GM21390 (cell line): ENCODE results near the gene SNRNP200.
"Not testable (repeated sequence)": the region's sequence is repeated elsewhere in the genome, so short reads cannot be mapped to it uniquely, and the experiment has no call there.

ENCODE experiments used
- ATAC-seq: cut with Tn5 transposase; IDR thresholded peaks from one replicate; pipeline ENCODE4 v1.9.1; 2021; ENCODE audit not compliant: unreplicated experiment

The SNRNP200 gene

DNA sequence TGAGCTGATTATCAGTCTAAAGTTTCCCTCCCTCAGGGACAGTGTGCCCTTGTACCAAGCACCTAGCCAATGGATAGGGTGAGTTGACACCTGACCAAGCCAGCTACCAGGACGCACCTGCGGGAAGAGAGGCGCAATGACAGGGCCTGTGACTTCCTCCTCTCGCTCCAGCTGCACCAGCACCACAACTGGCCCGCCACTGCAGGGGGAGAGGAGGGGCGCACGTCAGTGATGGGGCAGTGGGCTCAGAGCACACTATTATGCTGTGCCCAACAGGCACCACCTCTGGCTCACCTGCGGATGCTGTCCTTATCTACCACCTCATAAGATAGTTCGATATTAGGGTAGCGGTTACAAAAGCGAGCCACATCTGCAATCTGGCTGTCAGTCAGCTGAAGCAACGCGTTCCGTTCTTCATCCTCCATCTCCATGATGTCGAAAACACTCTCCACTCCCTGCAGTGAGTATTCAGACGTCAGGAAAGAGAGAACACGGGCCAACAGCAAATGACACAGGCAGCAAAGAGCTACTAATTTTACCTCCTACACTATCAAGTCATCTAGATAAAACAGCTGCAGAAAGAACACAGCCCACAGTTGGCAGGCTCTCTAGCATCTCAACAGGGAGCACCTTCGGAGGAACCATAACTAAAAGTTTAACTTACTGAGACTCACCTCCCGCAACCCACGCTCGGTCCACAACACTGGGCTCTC, 28.4 kb downstream of the SNRNP200 start:
- no peak for ATAC-seq

DNA sequence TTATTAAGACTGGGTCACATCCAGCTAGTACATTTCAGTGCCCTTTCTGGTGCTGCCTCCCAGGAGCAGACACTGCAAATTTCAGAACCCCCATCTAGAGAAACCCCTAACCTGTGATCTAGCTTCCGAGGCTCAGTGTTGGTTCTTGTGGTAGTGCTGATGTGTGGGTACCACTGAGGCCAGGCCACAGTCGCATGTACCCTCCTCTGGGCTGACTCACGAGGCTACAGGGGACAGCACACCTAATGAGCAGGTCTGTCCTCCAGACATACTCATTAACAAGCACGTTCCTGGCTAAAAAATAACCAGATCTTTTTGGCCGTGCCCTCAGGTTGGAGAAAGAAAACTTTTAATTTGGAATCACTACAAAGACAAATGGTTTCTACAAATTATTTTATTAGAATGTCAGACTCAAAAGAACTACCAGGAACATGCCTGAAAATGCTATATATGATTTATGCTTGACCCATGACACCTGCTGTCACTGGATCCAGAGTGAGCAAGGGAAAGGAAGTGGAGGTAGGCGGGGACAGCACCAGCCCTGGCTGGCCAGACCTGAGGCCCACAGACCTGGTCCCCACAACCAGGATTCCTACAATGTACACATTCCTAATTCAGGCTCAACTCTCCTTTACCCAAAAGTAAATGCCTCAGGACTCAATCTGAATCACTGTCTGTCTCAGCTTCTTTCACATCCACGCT, 30.8 kb downstream of the SNRNP200 start:
- no peak for ATAC-seq

DNA sequence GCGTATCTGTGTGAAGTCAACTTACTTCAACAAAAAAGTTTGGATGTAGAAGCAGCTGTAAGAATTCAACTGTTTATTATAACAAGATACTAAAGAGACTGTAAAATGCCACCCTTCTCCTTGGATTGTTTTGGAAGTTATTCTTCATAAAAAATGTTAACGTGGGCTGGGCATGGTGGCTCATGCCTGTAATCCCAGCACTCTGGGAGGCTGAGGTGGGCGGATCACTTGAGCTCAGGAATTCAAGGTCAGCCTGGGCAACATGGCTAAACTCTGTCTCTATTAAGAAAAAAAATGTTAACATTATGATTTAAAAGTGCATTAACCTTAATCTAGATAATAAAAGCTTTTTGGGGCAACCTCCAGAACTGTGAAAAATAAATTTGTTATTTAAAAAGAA, 31.6 kb downstream of the SNRNP200 start:
- ATAC-seq = no peak

DNA sequence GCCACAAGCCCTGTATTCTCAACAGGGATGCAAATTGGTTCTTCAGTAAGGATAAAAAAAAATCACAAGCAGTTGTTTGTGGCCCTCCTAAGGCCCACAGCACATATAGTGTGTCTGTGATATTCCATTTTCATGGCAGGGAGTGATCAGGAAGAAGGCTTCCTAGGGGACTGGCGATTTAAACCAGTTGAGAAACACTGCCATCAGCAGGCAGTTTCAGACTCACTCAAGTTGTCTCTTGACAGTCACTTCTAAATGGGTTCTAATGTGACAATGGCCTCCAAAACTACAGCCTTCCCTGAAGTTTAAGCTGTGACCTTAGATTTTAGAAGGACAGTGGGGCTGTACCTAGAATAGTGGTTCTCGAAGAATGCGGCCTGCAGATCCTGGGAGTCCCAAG, 33.4 kb downstream of the SNRNP200 start:
- ATAC-seq = no peak

DNA sequence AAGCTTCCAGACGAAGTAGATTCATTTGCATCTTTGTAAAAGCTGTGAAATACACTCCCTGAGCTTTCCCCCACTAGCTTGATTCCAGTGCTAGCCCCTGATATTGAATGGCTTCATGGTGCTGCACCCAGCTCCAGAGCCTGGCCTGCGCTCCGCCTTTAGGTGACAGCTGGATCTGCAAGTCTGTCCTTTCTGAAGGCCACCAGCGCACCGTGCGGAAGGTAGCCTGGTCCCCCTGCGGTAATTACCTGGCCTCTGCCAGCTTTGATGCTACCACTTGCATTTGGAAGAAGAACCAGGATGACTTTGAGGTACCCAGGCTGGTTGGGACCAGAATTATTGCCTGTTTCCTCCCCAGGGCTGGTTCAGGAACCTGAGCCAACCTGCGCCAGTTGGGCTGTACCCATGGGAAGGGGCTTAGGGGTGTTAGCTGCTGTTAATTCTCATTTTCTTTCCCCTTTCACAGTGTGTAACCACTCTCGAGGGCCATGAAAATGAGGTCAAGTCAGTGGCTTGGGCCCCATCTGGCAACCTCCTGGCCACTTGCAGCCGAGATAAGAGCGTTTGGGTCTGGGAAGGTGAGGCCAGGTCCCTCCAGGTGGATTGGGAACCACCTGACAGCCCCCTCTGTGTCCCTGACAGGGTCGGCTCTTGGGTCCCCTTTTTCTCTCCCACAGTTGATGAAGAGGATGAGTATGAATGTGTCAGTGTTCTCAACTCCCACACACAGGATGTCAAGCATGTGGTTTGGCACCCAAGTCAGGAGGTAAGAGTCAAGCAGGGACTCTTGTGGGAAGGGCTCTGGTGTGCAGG, 38.0 kb downstream of the SNRNP200 start:
- no peak for ATAC-seq

DNA sequence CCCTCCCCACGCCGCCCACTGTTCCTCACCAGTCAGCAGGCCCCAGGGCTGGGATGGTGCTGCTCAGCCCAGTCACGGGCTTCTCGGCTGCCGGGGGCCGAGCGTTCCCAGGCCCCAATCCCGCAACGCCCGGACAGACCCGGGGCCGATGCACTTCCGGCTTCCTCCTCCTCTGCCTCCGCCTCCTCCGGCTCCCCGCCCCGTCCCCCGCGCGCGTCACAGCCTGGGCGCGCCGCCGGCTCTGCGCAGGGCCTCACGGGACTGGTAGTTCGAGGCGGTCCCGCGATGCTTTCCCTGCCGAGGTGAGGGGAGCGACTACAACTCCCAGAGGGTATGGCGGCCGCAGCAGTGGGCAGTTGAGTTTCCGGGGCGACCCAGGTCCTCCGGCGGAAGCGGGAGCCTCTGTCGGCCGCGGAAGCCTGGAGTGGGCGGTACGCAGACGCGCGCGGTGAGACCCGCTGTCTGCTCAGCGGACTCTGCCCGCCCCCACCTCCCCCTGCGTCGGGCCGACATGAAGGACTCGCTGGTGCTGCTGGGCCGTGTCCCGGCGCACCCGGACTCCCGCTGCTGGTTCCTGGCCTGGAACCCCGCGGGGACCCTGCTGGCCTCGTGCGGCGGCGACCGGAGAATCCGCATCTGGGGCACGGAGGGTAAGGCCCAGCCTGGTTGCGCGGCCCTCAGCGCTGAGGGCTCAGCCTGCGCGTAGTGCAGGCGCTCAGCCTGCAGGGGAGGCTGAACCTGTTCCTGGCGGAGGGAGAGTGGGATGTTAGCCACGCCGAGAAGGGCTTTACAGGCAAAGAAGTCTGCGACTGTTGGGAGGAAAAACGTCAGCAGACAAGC, 39.3 kb downstream of the SNRNP200 start, which contains the start of the genes CIAO1 and TMEM127:
CIAO1 (plus strand) TSS at position 386 of the 840 bp plus-strand sequence; CDS start at position 512, 126 bp downstream.
TMEM127 (minus strand) TSS at position 158 of the 840 bp plus-strand sequence. CDS start 616 bp downstream, outside the sequence.
- peak; percentile 90 for ATAC-seq

DNA sequence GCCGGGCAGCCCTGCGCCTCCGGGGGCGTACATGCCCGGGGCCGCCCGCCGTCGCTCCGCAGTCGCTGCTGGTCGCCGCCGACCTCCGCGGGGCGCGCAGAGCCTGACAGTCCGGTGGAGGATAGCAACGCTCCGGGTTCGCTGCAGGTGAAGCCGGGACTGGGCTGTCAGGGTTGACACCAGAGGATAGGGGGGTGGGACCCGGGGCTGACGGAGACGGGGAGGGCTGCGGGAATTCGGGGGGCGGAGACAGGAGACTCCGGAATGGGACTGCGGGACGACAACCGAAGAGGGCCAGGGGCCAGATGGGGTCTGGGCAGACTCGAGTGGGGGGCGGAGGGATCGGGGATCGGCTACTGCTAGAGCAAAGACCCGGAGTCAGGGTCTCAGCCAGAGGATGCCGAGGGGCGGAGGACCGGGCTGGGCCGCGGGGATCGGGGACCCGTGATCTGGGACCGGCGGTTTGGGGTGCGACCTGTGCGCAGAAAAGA, 40.0 kb downstream of the SNRNP200 start:
- peak; percentile 5 for ATAC-seq

DNA sequence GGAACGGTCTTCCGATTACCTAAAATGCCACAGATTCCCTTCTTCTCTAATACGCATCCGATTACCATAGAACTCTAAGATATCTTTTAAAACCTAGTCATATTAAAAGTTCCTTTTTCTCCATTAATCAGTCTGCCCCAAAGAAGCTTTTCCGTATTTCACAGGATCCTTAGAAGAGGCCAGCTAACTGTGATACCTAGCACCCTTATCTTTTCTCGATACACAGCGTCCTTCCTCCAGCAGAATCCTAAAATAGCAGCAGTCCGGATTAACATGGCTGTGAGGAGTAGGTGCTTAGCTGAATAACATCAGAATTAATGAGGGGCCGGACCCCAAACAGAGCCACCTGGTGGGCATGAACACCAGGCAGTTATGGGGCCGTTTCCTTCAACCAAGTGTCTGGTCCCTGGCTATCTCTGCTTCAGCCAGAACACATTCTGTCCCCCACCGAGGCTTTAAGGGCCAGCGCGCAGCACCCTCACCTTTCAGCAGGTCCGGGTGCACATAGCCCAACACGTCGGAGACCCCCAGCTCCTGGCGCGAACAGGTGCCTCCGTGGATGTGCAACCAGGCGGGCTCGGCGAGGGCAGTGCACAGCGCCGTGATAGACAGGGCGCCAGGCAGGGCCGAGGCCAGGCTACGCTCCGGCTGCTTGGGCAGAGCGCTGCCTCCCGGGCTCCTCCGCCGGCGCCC, 40.5 kb downstream of the SNRNP200 start:
- no peak for ATAC-seq

DNA sequence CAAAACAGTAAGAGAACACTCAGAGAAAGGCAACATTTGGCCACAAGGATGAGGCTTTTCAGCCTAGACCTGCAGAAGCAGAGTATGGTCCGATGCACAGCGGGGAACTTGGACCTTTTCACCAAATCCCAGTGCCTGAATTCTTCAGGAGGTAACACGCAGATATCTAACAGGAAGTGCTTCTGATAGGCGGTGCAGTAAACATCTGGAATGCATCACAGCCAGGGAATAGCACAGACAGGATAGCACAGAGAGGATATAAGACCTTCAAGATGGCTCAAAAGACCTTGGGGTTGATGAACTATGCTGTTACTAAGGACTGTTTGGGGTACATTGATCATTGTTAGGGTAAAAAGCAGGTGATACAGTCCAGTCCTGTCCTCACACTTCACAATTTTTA, 41.3 kb downstream of the SNRNP200 start:
- ATAC-seq = no peak

DNA sequence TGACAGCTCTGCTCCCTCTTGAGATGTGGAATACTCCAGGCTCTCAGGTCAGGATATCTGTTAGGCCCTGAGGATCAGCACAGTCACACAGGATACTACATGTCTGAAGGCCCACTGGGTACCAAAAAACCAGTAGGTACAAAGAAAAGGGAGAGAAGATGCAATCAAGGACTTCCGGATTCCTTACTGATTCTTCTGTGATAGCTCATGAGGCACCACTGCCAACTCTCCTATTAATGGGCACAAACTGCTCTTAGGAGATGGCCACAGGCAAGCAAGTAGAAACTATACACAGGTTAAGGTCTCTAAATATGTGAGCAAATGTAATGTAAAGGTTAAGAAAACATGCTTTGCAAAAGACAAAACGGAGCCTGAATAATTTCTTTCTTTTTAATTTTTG, 43.0 kb downstream of the SNRNP200 start:
- no peak for ATAC-seq

DNA sequence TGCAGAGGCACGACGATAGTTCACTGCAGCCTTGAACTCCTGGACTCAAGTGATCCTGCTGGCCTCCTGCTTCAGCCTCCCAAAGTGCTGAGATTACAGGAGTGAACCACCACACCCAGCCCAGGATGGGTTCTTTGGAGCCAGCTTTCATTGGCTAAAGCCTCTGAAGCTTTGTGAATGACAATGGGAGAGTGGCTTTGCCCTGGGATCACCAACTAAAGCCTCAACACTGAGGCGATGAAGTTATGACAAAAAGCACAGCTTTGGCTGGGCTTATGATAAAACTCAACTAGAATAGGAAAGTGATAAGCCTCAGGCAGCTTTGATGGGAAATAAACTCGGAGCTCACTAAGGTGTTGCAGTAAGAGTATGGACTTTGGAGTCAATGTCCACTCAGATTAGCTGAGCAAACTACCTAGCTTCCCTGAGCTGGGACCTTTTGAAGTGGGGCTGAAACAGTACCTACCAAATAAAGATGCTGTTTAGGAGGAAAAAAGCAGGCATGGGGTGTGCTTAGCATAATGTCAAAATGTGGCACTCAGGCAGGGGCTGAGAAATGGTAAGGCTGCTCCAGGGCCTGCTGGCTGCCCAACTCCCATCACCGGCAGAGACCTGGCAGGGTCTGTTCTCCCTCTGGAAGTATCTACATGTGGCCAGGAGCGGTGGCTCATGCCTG, 43.9 kb downstream of the SNRNP200 start:
- no peak for ATAC-seq

DNA sequence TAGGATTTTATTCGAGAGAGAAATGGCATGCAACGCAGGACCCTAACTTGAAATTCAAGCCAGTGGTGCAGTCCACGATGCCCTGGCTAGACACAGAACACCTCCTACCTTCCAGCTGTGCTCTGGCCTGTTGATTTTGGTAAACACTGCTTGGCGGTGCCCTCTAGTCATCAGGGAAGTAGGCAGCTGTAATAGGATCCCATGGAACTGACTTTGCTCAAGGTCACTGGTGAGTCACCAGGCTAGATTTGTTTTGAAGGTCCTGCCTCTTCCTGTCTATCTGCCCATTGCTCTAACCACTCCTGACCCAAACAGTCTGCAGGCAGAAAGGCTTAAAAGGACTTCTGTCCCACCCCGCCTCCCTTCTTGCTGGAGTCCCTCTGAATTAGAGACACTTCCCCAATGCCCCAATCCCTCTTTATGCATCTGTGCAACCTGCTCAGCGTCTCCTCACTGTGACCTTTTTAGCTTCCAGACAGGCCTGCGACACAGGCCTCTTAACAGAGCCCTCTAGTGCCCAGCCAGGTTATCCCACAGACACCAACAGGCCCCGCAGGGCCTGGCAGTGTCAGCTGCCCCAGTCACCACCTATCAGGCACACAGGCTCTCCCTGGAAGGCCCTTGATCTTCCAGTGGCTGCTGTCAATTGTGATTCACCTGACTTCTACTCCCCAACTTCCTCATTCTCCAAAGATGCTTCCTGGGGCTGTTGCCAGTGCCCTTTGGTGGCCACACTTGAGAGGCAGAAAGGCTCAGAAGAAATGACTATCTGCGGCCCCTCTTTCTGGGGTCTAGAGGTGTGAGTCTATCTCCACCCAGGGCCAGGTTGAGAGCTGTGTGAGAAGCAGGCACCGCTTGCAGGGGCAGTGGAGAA, 44.7 kb downstream of the SNRNP200 start:
- ATAC-seq = no peak

DNA sequence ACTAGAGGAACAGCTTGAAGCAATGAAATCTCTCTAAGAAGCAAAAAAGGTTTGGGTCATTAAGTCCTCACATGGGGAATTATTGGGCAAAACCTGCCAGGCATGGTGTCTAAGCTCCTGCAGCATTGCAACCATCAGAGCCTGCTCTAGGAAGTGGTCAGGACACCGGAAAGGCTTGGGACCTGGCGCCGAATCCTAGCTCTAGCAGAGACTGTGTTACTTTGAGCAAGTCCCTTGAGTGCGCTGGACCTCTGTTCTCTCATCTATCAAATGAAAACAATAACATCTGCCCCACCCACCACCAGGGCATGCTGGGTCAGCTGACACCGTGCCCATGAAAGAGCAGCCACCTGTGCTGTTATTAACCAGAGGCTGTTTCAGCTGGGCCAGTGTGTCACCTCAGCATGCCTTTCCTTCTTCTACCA, 45.8 kb downstream of the SNRNP200 start:
- ATAC-seq = no peak

DNA sequence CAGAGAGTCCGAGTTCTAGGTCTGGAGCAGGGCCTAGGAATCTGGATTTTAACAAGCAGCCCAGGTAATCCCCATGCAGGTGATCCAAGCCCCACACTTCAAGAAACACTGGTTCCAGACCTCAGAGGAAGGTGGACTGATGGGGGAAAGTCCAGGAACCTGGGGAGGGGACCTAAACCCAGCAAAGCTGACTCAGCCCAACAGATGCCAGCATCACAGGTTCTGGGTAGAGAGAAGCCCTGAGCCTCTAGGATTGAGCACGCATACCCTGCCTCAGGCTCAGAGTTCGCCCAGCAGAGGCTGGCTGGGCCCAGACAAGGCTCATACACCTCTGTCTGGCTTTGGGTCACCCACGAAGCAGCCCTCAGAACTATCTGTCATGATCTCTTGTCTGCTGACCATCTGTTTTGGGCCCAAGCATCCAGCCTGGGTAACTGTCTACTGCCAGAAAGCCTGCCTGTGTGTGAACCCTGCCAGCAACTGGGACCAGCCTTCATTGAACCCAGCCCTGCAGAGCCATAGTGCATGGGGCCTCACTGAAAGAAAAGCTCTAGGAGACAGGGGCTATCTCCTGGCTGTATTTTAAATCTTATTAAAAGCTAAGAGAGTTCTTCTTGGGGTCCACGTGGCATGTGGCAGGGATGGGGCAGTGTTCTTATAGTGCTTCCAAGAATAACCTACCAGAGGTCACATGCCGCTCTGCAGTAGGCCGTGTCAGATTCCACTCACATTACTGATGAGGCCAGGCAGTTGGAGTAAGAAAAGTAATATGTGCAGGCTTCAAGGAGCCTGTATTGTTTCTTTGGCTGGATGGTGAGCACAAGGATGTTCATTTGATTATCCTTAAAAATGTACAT, 47.0 kb downstream of the SNRNP200 start:
- no peak for ATAC-seq

DNA sequence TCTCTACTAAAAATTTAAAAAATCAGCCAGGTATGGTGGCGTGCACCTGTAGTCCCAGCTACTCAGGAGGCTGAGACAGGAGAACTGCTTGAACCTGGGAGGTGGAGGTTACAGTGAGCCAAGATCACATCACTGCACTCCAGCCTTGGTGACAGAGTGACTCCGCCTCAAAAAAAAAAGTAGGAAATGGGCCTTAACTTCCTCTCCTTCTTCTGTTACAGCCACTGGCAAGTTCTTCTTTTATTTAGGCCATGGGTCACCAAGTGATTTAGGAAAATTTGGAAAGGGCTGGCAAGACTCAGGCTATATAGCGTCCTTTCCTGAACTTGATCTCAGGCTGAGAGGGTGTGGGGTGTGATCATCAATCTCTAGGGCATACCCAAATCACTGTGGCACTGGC, 47.6 kb downstream of the SNRNP200 start:
- not testable (repeated sequence) for ATAC-seq

DNA sequence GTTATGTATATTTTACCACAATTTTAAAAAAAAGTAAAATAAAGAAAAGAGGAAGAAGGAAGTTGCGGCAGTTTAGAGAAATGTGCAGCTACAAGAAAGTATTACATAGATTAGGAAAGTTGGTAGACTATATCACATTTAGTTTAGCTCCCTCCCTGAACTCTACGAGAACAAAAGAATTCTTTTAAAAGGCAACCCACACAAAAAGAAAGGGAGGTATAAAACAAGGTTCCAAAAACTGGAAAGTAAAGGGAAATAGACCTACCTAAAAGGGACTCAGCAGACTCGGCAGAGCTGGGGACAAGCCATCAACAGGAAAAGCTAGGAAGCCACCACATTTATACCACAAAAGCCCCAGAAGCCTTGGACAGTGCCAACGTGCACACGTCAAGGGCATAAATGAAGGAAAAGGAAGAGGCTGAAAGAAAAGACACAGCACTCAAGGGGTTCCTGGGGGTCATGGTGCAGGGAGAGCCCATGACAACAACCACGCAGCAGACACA, 48.7 kb downstream of the SNRNP200 start:
- no peak for ATAC-seq

DNA sequence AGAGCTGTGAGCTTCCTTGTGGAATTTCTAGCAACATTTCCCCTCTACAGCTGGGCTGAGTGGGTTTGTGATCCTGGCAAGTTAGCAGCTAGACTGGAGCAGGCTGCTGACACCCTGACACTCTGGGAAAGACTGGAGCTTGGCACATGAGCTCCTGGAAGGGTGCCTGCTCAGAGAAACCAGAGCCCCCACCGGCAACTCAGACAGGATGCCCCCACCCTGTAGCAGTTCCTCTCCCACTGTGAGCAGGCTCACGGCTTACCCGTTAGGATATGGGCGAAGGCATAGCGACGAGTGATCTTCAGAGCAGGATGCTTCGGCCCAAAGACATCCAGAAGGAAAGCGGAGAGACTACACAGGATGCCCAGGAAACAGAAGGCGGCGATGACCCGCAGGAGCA, 50.8 kb downstream of the SNRNP200 start:
- no peak for ATAC-seq
